IMR-90 (cell line): ENCODE measurements around the gene CHIT1. TPM values are rescaled to one million over a fixed set of nuclear protein-coding genes. Genes with fewer than 3 reads are reported as not detected.

Source experiments
- ATAC-seq: fragments of 200-7000 bp; cut with Tn5 transposase; 2 replicates; pipeline ENCODE4 v1.9.1; 2020; ENCODE audit warnings: low read depth, mild to moderate bottlenecking, moderate library complexity
- BruUV-seq: library from RNA; stranded (reverse); fragments of 400-500 nt; replicated peaks from 2 replicates; lab custom pipeline; 2021; lab: Mats Ljungman, UMichigan
- CTCF ChIA-PET: fragments of 300-600 bp; formaldehyde crosslinking; extraction: SDS; loops from one replicate; lab custom pipeline; 2021; ENCODE audit warnings: antibody characterized with exemption; lab: Yijun Ruan, JAX
- POLR2A ChIA-PET: fragments of 300-600 bp; sonication (Branson Sonifier 250); formaldehyde crosslinking; loops from one replicate; lab custom pipeline; 2022; ENCODE audit warnings: antibody characterized with exemption; ENCODE audit not compliant: unreplicated experiment; lab: Charles Lee
- DNase-seq: peaks from one replicate; pipeline ENCODE4 v3.0.0; 2013
- H2AFZ ChIP-seq: replicated peaks from 2 replicates; pipeline ENCODE3; 2013; ENCODE audit warnings: low read length, mild to moderate bottlenecking; ENCODE audit not compliant: poor library complexity
- H2AK5ac ChIP-seq: 2 replicates; pipeline ENCODE4 v1.6.1; 2013; ENCODE audit warnings: low read depth, low read length, inconsistent platforms
- H2AK9ac ChIP-seq: replicated peaks from 2 replicates; pipeline ENCODE3; 2013; ENCODE audit warnings: mild to moderate bottlenecking, low read depth, low read length, moderate library complexity; ENCODE audit not compliant: poor library complexity
- H2BK120ac ChIP-seq: 2 replicates; pipeline ENCODE4 v1.6.1; 2013; ENCODE audit warnings: low read depth, low read length, inconsistent platforms
- H2BK15ac ChIP-seq: 3 replicates; pipeline ENCODE4 v1.6.1; 2013; ENCODE audit warnings: low read depth, low read length, inconsistent platforms
- H2BK20ac ChIP-seq: 2 replicates; pipeline ENCODE4 v1.6.1; 2013; ENCODE audit warnings: low read depth, mild to moderate bottlenecking, inconsistent platforms, low read length, moderate library complexity
- H2BK5ac ChIP-seq: 2 replicates; pipeline ENCODE4 v1.6.1; 2013; ENCODE audit warnings: mild to moderate bottlenecking, low read depth, low read length, inconsistent platforms; ENCODE audit not compliant: poor library complexity, severe bottlenecking
- H3K14ac ChIP-seq: replicated peaks from 2 replicates; pipeline ENCODE4 v1.6.1; 2013; ENCODE audit warnings: low read depth, low read length, inconsistent platforms
- H3K18ac ChIP-seq: 2 replicates; pipeline ENCODE4 v1.6.1; 2013; ENCODE audit warnings: low read depth, low read length, control low read depth
- H3K23ac ChIP-seq: 2 replicates; pipeline ENCODE4 v1.6.1; 2013; ENCODE audit warnings: low read depth, low read length, inconsistent platforms
- H3K27ac ChIP-seq: 2 replicates; pipeline ENCODE4 v1.5.1; 2013; ENCODE audit warnings: mild to moderate bottlenecking, control low read depth, low read length; ENCODE audit not compliant: insufficient read depth
- H3K27me3 ChIP-seq: 2 replicates; pipeline ENCODE4 v1.6.1; 2013; ENCODE audit warnings: low read length; ENCODE audit not compliant: control insufficient read depth, insufficient read depth
- H3K36me3 ChIP-seq: 2 replicates; pipeline ENCODE4 v1.6.1; 2013; ENCODE audit warnings: low read length, mixed read lengths; ENCODE audit not compliant: control insufficient read depth, insufficient read depth
- H3K4ac ChIP-seq: 2 replicates; pipeline ENCODE4 v1.6.1; 2013; ENCODE audit warnings: low read depth, low read length, inconsistent platforms
- H3K4me1 ChIP-seq: 2 replicates; pipeline ENCODE4 v1.6.1; 2013; ENCODE audit warnings: low read length, mixed read lengths; ENCODE audit not compliant: control insufficient read depth, insufficient read depth
- H3K4me2 ChIP-seq: 2 replicates; pipeline ENCODE4 v1.6.1; 2013; ENCODE audit warnings: low read depth, mild to moderate bottlenecking, control low read depth, low read length, moderate library complexity
- H3K4me3 ChIP-seq: 2 replicates; pipeline ENCODE4 v1.5.1; 2013; ENCODE audit warnings: low read depth, mild to moderate bottlenecking, control low read depth, low read length, moderate library complexity; ENCODE audit not compliant: insufficient read depth
- H3K56ac ChIP-seq: 2 replicates; pipeline ENCODE4 v1.6.1; 2013; ENCODE audit warnings: low read length, inconsistent platforms; ENCODE audit not compliant: insufficient read depth; ENCODE audit errors: extremely low read depth
- H3K79me1 ChIP-seq, 2 experiments: 2 replicates each; pipeline ENCODE4 v1.6.1; 2013; ENCODE audit warnings: low read length in 2 of 2, inconsistent platforms in 1 of 2, low read depth in 1 of 2
- H3K9ac ChIP-seq: 2 replicates; pipeline ENCODE4 v1.6.1; 2013; ENCODE audit warnings: low read depth, low read length, control low read depth
- H3K9me1 ChIP-seq: 2 replicates; pipeline ENCODE4 v1.6.1; 2013; ENCODE audit warnings: low read length, inconsistent platforms; ENCODE audit not compliant: insufficient read depth
- H3K9me3 ChIP-seq: 2 replicates; pipeline ENCODE4 v1.6.1; 2013; ENCODE audit warnings: low read length; ENCODE audit not compliant: control insufficient read depth, insufficient read depth
- H4K20me1 ChIP-seq: 2 replicates; pipeline ENCODE4 v1.6.1; 2013; ENCODE audit warnings: low read length, inconsistent platforms; ENCODE audit not compliant: insufficient read depth
- H4K5ac ChIP-seq: 2 replicates; pipeline ENCODE4 v1.6.1; 2013; ENCODE audit warnings: mild to moderate bottlenecking, low read depth, low read length, control low read depth
- H4K8ac ChIP-seq, 2 experiments: 2 replicates each; pipeline ENCODE4 v1.6.1; 2013; ENCODE audit warnings: low read depth in 2 of 2, low read length in 2 of 2, control low read depth in 1 of 2, inconsistent platforms in 1 of 2
- H4K91ac ChIP-seq: 2 replicates; pipeline ENCODE4 v1.6.1; 2013; ENCODE audit warnings: low read depth, low read length, inconsistent platforms; ENCODE audit not compliant: insufficient read depth
- CEBPB ChIP-seq: IDR thresholded peaks from 2 replicates; pipeline ENCODE4 v1.6.1; 2012; ENCODE audit warnings: low read depth, low read length, improper control_type of control experiment
- CTCF ChIP-seq: conservative IDR thresholded peaks from 2 replicates; pipeline ENCODE4 v1.5.1; 2012; ENCODE audit warnings: mild to moderate bottlenecking, low read depth, low read length, improper control_type of control experiment
- MAFK ChIP-seq: IDR thresholded peaks from 2 replicates; pipeline ENCODE4 v1.6.1; 2012; ENCODE audit warnings: low read depth, low read length, improper control_type of control experiment
- NFE2L2 ChIP-seq: fragments of 150-350 bp; IDR thresholded peaks from 2 replicates; pipeline ENCODE4 v1.6.1; 2016; ENCODE audit warnings: low read depth, mild to moderate bottlenecking, low read length
- POLR2A ChIP-seq: IDR thresholded peaks from 2 replicates; pipeline ENCODE4 v1.6.1; 2012; ENCODE audit warnings: mild to moderate bottlenecking, low read depth, low read length
- RCOR1 ChIP-seq: IDR thresholded peaks from 2 replicates; pipeline ENCODE4 v1.6.1; 2012; ENCODE audit warnings: mild to moderate bottlenecking, low read length, improper control_type of control experiment; ENCODE audit not compliant: insufficient replicate concordance
- RFX5 ChIP-seq: IDR thresholded peaks from 2 replicates; pipeline ENCODE4 v1.8.0; 2012; ENCODE audit warnings: low read depth, mild to moderate bottlenecking, low read length, moderate library complexity
- WGBS, 2 experiments: methylation state at CpG; one replicate each; pipeline versions ENCODE4 v1.1.5 to v1.1.7; 2013; ENCODE audit warnings: missing lambda C conversion rate in 2 of 2; ENCODE audit not compliant: insufficient read length in 1 of 2; ENCODE audit errors: extremely low coverage in 2 of 2; 5-methylcytosine and 5-hydroxymethylcytosine counted together
- dilution Hi-C: fragments of 300-500 bp; cut with HindIII; formaldehyde crosslinking; loops from one replicate; pipeline ENCODE4 v1.14.3; 2018; ENCODE audit warnings: low sequenced_read_pairs; ENCODE audit not compliant: unreplicated experiment
- in situ Hi-C: fragments of 300-500 bp; cut with MboI; formaldehyde crosslinking; loops from 3 replicates; pipeline ENCODE4 v1.14.3; 2019; ENCODE audit warnings: low sequenced_read_pairs, inconsistent platforms, mixed read lengths
- intact Hi-C: fragments of 100-400 bp; cut with micrococcal nuclease; formaldehyde crosslinking; loops from 2 replicates; pipeline ENCODE4 v1.10.0; 2022
- polyA plus RNA-seq, 3 experiments: library from polyadenylated mRNA; depleted of rRNA; stranded (reverse); fragments of >200 nt; gene quantifications; 2 replicates each; pipeline ENCODE4 v1.2.3, GENCODE V29; 2012; ENCODE audit warnings: low replicate concordance in 1 of 3
- total RNA-seq: library from RNA; depleted of rRNA; stranded (reverse); fragments of >200 nt; gene quantifications from 2 replicates; pipeline ENCODE4 v1.2.3, GENCODE V29; 2012

The CHIT1 gene
- total and polyA plus RNA-seq, 2 of the 4 experiments (the other 2 are of a cell fraction) = not detected

GRCh38 chr1:203199002-203199401 lies 30.5 kb downstream of the CHIT1 start:
- peak overlapping the region; percentile 83 for H3K4ac ChIP-seq
- H3K4me3 ChIP-seq = no peak overlapping the region
- dilution Hi-C loops (no loop called here), intact Hi-C loops (no loop called here), in situ Hi-C loops (no loop called here)
- H3K9me3 ChIP-seq = no peaks in the 10 kb centered on the region
- H2AK9ac ChIP-seq = no peak overlapping the region
- ChIA-PET POLR2A (no interaction called here), CTCF (interaction anchor here (1.0 to 1.1 kb wide), 2 partner anchors 17 kb away, joined by 3 to 4 read pairs; no protein-coding TSS in a partner anchor)
- no peaks in the 10 kb centered on the region for H3K36me3 ChIP-seq
- H4K5ac ChIP-seq = peak overlapping the region; percentile 82
- H3K23ac ChIP-seq = no peak overlapping the region
- peak overlapping the region; percentile 97 for H2AK5ac ChIP-seq
- peak overlapping the region; percentile 22 to 43 for H4K8ac ChIP-seq
- H3K9ac ChIP-seq = peak overlapping the region; percentile 1; the same call in 1 of the 2 replicates
- no peak for ATAC-seq
- peak overlapping the region; percentile 90 for H2BK5ac ChIP-seq
- peak overlapping the region; percentile 60 for H2BK20ac ChIP-seq
- no peaks in the 10 kb centered on the region for H3K79me1 ChIP-seq
- H4K91ac ChIP-seq = peak overlapping the region; percentile 82; the same call in 1 of the 2 replicates
- WGBS, 2 experiments = no CpG with 5 or more reads among the region's 3 CpGs
- H3K27me3 ChIP-seq = no peaks in the 10 kb centered on the region
- no peak for DNase-seq
- TF ChIP-seq NFE2L2 = no peak
- TF ChIP-seq CEBPB = no peak
- no peak for TF ChIP-seq RCOR1
- no peak for TF ChIP-seq CTCF
- TF ChIP-seq MAFK = no peak
- TF ChIP-seq POLR2A = no peak
- no peak for TF ChIP-seq RFX5
- peak overlapping the region; percentile 90 for H2BK120ac ChIP-seq
- H2BK15ac ChIP-seq = peak overlapping the region; percentile 41; the same call in 2 of the 3 replicates
- peak overlapping the region; percentile 83 for H3K27ac ChIP-seq
- no peak overlapping the region for H2AFZ ChIP-seq
- H4K20me1 ChIP-seq = no peaks in the 10 kb centered on the region
- H3K9me1 ChIP-seq = peaks cover 17% of the 10 kb centered on the region
- BruUV-seq = no TSS peak
- peak overlapping the region; percentile 77 for H3K14ac ChIP-seq
- H3K4me1 ChIP-seq = peaks cover 49% of the 10 kb centered on the region
- H3K4me2 ChIP-seq = no peak overlapping the region
- peak overlapping the region; percentile 88 for H3K18ac ChIP-seq
- no peak overlapping the region for H3K56ac ChIP-seq
